Left lobe of liver (tissue), 2 donors: Measurements from ENCODE around the gene MPC2. TPM values are rescaled to one million over a fixed set of nuclear protein-coding genes. Genes with fewer than 3 reads are reported as not detected.
"Not testable (repeated sequence)": the region's sequence is repeated elsewhere in the genome, so short reads cannot be mapped to it uniquely, and the experiment has no call there.

Experiments
- ATAC-seq: fragments of 200-7000 bp; cut with Tn5 transposase; one replicate; pipeline ENCODE4 v1.9.1; 2020; ENCODE audit warnings: mild to moderate bottlenecking, moderate library complexity
- DNase-seq: peaks from one replicate; pipeline ENCODE4 v3.0.0-alpha.2; 2020; ENCODE audit warnings: low spot score
- total RNA-seq: library from RNA; stranded (reverse); gene quantifications from one replicate; pipeline ENCODE4 v1.2.1, GENCODE V29; 2021
- donor health status: DM: no; HTN: no; CAD: no; lungs with moderate emphysema.
- donor health status: DM: no; HTN: yes; CAD: no.

MPC2 gene
- total RNA-seq, 1 donor from 2014 or later, result 158 TPM

DNA sequence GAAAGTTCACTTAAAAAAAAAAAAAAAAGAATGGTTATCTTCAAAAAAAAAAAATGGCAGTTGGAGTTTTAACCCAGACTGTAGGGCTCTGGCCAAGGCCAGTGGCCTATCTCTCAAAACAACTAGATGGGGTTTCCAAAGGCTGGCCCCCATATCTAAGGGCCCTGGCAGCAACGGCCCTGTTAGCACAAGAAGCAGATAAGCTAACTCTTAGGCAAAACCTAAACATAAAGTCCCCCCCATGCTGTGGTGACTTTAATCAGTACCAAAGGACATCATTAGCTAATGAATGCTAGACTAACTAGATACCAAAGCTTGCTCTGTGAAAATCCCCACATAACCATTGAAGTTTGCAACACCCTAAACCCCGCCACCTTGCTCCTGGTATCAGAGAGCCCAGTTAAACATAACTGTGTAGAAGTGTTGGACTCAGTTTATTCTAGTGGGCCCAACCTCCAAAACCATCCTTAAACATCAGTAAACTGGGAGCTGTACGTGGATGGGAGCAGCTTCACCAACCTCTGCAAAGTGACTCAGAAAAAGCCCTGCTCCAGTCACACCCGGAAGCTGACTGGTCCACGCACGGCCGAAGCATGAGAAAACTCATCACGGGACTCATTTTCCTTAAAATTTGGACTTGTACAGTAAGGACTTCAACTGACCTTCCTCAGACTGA lies 70.0 kb downstream of the MPC2 start:
- ATAC-seq, DNase-seq: not testable (repeated sequence)

Other genes with a start within 250 kb of the MPC2 start
- 17.8 TPM for gene MPZL1, start 215.1 kb downstream of the MPC2 start, total RNA-seq
- gene ADCY10, start 22.9 kb downstream of the MPC2 start, total RNA-seq, result 5.5 TPM
- 49.0 TPM for gene DCAF6, start 389 bp downstream of the MPC2 start, total RNA-seq
- gene GPR161, start 199.9 kb upstream of the MPC2 start, total RNA-seq, result 0.38 TPM
- gene TIPRL, start 241.9 kb upstream of the MPC2 start, total RNA-seq, result 10.9 TPM